ENCODE results near the gene CMIP. TPM values are rescaled to one million over a fixed set of nuclear protein-coding genes. Genes with fewer than 3 reads are reported as not detected.
A peak's percentile ranks its signal among the peaks of the same experiment; 100 is the strongest.

Gene CMIP
- total RNA-seq, 1 experiment from 2014 or later = 63.7 TPM

DNA sequence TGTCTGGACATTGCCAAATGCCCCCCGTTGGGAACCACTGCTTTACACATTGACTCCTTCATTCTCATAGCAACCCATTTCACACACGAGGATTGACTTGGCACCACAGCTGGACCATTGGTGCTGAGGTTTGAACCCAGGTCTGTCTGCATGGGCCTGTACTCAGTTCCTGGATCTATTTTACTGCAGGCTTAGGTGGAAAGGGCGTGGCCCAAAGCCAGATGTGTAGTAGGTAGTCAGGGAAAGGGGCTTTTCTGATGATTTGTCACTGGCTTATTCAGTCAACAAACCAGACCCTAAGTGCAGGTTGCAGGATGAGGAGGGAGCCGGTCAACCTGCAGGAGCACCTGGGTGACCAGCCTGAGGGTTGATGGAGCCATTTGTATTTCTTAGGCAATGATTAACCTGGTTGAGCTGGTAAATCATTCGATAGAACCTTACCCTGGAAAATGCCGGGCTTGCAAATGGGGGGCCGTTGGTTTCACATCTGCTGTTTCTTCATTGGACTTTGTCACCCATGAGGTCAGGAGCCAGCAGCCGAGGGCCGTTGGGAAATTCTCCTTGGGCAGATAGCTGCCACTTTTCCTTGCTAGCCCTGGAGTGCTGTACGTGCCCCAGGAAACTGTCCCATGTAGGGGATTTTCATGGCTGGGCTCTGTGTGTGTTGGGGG, 104.4 kb downstream of the CMIP start:
- no peaks in the 10 kb centered on the region for H3K36me3 Mint-ChIP-seq
- peak overlapping the region; percentile 44; the same call in 1 of the 2 replicates for H3K27ac Mint-ChIP-seq
- TF ChIP-seq ZNF232 (CRISPR knock-in tag; IDR thresholded peaks at IDR 0.05) (no peak), ZNF416 (CRISPR knock-in tag; IDR thresholded peaks at IDR 0.05) (no peak), HMGA2 (CRISPR knock-in tag; IDR thresholded peaks at IDR 0.05) (no peak), AFF4 (CRISPR knock-in tag; IDR thresholded peaks at IDR 0.05; ENCODE audit: borderline replicate concordance) (no peak), ATF6 (CRISPR knock-in tag; IDR thresholded peaks at IDR 0.05) (no peak), ZNF425 (CRISPR knock-in tag; conservative IDR thresholded peaks at IDR 0.05) (no peak), TEAD1 (CRISPR knock-in tag; IDR thresholded peaks at IDR 0.05) (no peak)
- TF ChIP-seq, protein P1, sequence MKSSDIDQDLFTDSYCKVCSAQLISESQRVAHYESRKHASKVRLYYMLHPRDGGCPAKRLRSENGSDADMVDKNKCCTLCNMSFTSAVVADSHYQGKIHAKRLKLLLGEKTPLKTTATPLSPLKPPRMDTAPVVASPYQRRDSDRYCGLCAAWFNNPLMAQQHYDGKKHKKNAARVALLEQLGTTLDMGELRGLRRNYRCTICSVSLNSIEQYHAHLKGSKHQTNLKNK (CRISPR knock-in tag; IDR thresholded peaks at IDR 0.05) = no peak
- peaks cover 45% of the 10 kb centered on the region for H3K4me1 Mint-ChIP-seq
- no peak for DNase-seq (ENCODE audit: low spot score)
- H3K4me3 Mint-ChIP-seq = no peak overlapping the region
- H3K27me3 Mint-ChIP-seq (ENCODE audit: low read depth) = no peaks in the 10 kb centered on the region
- ChIA-PET CTCF (interaction anchor here (1.6 kb wide), 1 partner anchor 21 kb away, joined by 6 read pairs; no protein-coding TSS in a partner anchor), POLR2A (no interaction called here)
- no peaks in the 10 kb centered on the region for H3K9me3 Mint-ChIP-seq
- ATAC-seq = no peak

DNA sequence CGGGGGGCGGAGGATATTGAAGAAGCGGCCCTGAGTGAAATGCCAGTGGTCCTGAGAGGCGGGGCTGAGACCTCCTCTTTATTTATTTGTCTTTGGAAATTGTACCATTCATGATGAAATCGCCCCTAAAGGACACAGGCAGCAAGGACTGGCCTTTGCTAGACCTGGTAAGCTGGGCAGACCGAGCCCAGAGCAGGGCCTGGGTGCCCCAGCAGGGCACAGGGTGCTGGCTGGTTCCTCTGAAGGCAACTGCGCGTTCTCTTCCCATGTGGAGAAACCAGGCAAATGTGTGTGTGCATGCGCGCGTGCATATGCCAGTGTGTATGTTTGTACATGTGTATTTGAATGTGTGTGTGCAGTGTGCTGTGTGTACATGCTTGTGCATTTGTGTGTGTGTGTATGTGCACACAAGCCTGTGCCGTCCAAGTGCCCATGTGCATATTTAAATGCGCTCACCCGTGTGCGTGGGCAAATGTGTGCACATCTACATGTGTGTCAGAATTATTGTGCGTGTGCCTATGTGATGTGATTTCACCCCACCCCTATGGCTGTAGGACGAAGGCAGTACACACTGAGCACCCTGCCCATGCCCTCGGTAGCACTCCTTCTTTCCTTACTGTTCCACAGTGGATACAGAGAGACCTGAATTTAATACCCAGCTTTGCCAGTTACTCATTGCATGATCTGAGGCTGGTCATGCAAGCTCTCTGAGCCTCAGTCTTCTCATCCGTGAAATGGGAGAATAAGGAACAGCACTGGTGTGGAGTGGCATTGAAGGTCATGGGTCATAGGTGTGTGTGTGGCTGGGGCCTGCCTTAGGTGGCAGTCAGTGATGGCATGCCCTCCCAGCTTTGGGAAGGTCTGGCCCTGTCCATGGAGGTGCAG, 105.2 kb downstream of the CMIP start:
- no peak overlapping the region for H3K27ac Mint-ChIP-seq
- H3K4me1 Mint-ChIP-seq = peaks cover 46% of the 10 kb centered on the region
- H3K36me3 Mint-ChIP-seq = no peaks in the 10 kb centered on the region
- H3K4me3 Mint-ChIP-seq = no peak overlapping the region
- TF ChIP-seq CREM (CRISPR knock-in tag; IDR thresholded peaks at IDR 0.05) (no peak), GABPB1 (CRISPR knock-in tag; IDR thresholded peaks at IDR 0.05) (peak; percentile 83)
- DNase-seq (ENCODE audit: low spot score) = no peak
- H3K9me3 Mint-ChIP-seq = no peaks in the 10 kb centered on the region
- H3K27me3 Mint-ChIP-seq (ENCODE audit: low read depth) = no peaks in the 10 kb centered on the region
- ChIA-PET POLR2A (no interaction called here), CTCF (interaction anchor here (1.6 kb wide), 1 partner anchor 22 kb away, joined by 6 read pairs; no protein-coding TSS in a partner anchor)
- no peak for ATAC-seq

GRCh38 chr16:81550432-81550808, 105.8 kb downstream of the CMIP start:
- H3K4me1 Mint-ChIP-seq = peaks cover 40% of the 10 kb centered on the region
- H3K9me3 Mint-ChIP-seq = no peaks in the 10 kb centered on the region
- ChIA-PET CTCF (no interaction called here), POLR2A (no interaction called here)
- H3K27me3 Mint-ChIP-seq (ENCODE audit: low read depth) = no peaks in the 10 kb centered on the region
- ATAC-seq = no peak
- H3K27ac Mint-ChIP-seq = no peak overlapping the region
- no peak overlapping the region for H3K4me3 Mint-ChIP-seq
- no peaks in the 10 kb centered on the region for H3K36me3 Mint-ChIP-seq
- TF ChIP-seq CDX4 (CRISPR knock-in tag; IDR thresholded peaks at IDR 0.05; ENCODE audit: borderline replicate concordance) (no peak), ZNF671 (CRISPR knock-in tag; IDR thresholded peaks at IDR 0.05) (no peak)
- no peak for DNase-seq (ENCODE audit: low spot score)

Data from WTC11 (cell line).